Measurements from ENCODE around the gene MSL3.

GRCh38 chrX:11741574-11741973 lies 16.5 kb upstream of the MSL3 start:
- TF ChIP-seq, protein P1, sequence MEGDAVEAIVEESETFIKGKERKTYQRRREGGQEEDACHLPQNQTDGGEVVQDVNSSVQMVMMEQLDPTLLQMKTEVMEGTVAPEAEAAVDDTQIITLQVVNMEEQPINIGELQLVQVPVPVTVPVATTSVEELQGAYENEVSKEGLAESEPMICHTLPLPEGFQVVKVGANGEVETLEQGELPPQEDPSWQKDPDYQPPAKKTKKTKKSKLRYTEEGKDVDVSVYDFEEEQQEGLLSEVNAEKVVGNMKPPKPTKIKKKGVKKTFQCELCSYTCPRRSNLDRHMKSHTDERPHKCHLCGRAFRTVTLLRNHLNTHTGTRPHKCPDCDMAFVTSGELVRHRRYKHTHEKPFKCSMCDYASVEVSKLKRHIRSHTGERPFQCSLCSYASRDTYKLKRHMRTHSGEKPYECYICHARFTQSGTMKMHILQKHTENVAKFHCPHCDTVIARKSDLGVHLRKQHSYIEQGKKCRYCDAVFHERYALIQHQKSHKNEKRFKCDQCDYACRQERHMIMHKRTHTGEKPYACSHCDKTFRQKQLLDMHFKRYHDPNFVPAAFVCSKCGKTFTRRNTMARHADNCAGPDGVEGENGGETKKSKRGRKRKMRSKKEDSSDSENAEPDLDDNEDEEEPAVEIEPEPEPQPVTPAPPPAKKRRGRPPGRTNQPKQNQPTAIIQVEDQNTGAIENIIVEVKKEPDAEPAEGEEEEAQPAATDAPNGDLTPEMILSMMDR (IDR thresholded peaks at IDR 0.05): no peak
- no peak for TF ChIP-seq POLR2A (IDR thresholded peaks at IDR 0.05)
